Hematopoietic multipotent progenitor cell treated with erythropoietin and hydrocortisone succinate and interleukin-3 and kit ligand, for 8 days (in vitro differentiated cells): Measurements from ENCODE around the gene KLHDC3.

Experiments
- DNase-seq: peaks from one replicate; pipeline ENCODE4 v3.0.0-alpha.2; 2015

KLHDC3 gene

GRCh38 chr6:43059168-43060033, 45.4 kb downstream of the KLHDC3 start, which contains the start of the genes KLC4 and MRPL2:
TSS of gene KLC4 (plus strand) at chr6:43059631. CDS start at chr6:43061336, 1,705 bp downstream.
TSS of gene MRPL2 (minus strand) at chr6:43059434. CDS start at chr6:43059381, 53 bp downstream.
- peak; percentile 99 for DNase-seq

- no peak for DNase-seq
Observed at GRCh38 chr6:43060034-43060754, 46.1 kb downstream of the KLHDC3 start.

- DNase-seq: no peak
Observed at GRCh38 chr6:43060755-43061633, 46.9 kb downstream of the KLHDC3 start.

- no peak for DNase-seq
Observed at GRCh38 chr6:43061861-43062260, 47.8 kb downstream of the KLHDC3 start.

- DNase-seq: no peak
Observed at GRCh38 chr6:43062818-43063217, 48.8 kb downstream of the KLHDC3 start.

GRCh38 chr6:43070028-43070632, 56.1 kb downstream of the KLHDC3 start:
- DNase-seq: peak; percentile 61
